Activated CD4-positive, alpha-beta T cell treated with anti-CD3 and anti-CD28 coated beads, Interleukin-2, amount 50 U/mL, for 4 hours (primary cell): Measurements from ENCODE around the gene SPATA32.

Experiments used
- DNase-seq, 2 experiments: peaks; one replicate each; pipeline ENCODE4 v3.0.0-alpha.2; 2020

The SPATA32 gene

DNA sequence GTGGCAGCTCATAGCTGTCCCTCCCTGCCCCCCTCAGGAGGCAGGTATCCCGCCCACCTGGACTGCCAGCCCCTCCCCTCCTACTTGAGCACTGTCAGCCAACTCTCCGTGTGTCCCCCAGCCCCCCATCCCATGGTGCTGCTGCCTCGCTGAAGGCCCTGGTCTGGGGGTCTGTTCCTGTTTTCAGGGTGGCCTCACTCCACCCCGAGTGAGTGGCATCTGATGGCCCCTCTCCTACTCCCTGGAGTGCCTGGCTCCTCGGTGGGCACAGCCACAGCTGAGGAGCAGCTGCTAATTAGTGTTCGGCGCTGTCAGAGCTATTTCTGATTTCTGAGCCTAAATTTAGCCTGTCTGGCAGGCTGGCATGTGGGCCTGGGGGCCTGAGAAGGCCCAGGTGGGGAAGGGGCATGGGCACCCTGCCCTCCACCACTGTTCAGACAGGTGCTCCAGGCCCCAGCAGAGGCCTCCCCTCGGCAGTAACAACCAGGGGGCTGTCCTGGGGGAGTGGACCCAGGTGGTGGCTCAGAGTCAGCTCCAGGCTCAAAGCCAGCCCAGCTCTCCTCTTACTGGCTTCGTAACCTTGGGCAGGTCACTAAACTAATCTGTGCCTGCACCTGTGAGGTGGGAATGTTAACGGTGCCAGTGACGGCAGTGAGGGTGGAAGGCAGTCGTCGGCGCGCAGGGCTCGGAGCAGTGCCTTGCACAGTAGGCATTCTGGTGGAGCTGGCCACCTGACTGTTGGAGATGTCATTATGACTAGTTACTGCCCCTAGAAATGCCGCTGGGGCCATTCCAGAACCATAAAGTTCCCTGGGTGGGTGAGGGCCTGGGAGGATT lies 33.8 kb downstream of the SPATA32 start:
- DNase-seq: no peak

DNA sequence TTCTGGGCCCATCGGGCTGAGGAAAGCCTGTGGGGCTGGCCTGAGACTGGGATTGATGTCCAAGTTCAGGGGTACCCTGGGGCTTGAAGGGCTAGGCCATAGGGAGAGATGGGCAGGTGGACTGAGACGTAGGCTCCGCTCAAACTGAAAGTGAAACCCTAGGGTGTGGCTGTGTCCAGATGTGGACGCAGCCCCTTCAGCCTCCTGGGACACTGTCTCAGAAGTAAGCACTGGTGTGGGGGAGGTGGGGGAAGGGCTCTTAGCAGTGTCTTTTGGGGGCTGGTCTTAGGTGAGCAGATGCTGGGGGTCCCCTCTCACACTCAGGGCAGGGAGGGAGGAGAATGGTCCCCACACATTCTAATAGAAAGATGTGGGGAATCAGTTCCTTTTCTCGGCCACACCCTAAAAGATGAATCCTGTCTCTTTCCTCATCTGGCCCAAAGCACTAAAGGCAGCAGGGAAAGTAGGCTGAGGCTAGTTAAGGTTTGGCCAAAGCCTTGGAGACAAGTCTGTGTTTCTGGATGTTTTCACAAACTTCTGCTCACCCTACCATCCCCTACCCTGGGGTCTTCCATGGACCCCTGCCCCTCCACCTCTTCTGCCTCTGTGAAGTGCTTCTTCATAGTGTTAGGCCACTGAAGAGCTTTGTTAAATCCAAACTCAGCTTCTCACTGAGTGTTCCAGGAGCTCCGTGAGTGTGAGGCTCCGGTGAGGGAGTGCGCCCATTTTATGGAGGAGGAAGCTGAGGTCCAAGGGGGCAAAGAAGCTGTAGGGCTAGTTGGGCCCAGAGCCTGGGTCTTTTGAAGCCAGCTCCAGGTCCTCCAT lies 34.6 kb downstream of the SPATA32 start:
- DNase-seq: no peak

DNA sequence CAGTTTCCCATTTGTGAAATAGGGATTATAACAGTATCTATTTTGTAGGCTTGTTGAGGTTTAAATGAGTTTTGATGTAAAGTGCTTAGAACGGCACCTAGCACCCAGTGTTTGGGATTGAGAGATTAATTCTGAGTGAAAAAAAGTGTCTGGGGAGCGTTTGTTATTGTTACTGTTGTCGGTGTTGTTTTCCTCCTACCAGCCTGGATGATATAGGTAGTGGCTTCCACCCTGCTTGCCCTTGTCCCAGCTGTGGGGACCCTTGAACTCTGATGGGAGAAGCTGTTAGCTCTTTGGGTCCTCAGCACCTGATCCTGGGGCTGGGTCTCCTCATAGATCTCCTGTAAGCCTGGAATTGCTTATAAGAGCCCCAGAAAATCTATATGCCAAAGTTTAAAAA lies 35.3 kb downstream of the SPATA32 start:
- no peak for DNase-seq

DNA sequence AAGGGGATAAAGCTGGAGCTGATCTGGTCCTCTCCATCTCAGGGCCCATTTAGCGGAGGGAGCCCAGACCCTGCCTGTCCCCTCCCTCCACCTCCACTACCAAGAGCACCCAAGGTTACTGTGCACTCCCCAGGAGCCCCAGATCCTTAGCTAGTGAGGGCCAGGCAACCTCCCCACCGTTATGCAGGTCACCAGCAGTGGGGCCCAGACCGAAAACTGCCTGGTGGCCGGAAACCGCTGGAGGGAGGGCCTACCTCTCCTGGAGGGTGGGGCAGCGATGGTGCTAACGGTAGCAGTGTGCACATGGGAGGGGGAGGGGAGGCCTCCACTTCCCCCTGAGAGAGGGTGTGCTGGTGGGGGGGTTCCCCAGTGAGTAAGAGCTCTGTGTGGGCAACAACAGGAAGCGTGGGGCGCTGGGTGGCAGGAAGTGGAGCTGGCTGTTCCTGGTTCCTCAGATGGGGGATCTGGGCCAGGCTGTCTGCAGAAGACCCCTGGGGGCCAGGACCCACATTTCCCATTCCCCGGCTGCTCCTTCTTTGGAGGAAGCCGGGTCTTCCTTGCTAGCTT lies 35.8 kb downstream of the SPATA32 start:
- DNase-seq: peak; percentile 93 to 94

DNA sequence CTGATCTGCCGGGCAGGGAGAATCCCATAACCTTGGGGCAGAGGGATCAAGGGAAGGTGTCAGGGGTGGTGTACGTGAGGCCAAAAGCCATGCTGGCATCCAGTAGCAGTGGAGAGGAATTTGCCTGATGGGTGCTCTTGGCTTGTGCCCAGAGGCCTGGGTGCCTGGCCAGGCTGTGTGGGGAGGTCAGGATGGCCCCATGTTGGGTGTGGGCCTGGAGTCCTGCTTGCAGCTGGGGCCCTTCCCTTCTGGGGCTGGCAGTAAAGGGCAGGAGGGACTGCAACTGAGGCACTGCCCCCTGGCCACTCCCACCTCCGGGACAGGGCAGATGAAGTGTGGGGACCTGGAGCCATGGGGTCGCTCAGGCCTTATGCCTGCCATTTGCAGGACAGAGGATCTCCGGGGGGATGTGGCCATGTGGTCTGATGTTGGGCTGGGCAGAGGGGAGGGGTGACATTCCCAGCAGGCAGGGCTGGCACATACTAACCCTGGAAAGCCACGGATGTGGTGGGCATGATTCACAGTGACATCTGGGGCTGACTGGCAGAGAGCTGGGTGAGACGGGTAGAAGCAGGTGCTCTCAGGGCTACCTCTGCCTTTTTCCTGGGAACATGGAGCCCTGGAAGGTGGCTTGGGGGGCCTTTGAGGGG lies 36.7 kb downstream of the SPATA32 start:
- DNase-seq: peak in 1 of 2 experiments; percentile 46

DNA sequence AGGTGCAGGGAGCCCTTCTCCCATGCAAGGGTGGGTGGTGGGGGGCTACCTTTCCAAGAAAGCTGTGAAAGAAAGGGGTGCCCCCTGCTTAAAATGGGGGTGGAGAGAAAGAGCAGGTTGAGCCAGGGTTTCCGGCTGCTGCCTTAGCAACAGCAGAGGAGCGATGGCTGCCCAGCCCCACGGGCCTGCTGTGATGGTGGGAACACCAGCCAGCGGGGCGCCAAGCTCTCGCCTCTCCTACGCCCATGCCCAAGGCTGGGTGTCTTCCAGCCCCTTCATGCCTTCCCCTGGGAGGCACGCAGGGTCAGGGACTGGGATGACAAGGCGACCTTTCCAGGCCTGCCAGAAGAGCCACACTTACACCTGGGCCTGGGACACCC lies 37.2 kb downstream of the SPATA32 start:
- DNase-seq: no peak

DNA sequence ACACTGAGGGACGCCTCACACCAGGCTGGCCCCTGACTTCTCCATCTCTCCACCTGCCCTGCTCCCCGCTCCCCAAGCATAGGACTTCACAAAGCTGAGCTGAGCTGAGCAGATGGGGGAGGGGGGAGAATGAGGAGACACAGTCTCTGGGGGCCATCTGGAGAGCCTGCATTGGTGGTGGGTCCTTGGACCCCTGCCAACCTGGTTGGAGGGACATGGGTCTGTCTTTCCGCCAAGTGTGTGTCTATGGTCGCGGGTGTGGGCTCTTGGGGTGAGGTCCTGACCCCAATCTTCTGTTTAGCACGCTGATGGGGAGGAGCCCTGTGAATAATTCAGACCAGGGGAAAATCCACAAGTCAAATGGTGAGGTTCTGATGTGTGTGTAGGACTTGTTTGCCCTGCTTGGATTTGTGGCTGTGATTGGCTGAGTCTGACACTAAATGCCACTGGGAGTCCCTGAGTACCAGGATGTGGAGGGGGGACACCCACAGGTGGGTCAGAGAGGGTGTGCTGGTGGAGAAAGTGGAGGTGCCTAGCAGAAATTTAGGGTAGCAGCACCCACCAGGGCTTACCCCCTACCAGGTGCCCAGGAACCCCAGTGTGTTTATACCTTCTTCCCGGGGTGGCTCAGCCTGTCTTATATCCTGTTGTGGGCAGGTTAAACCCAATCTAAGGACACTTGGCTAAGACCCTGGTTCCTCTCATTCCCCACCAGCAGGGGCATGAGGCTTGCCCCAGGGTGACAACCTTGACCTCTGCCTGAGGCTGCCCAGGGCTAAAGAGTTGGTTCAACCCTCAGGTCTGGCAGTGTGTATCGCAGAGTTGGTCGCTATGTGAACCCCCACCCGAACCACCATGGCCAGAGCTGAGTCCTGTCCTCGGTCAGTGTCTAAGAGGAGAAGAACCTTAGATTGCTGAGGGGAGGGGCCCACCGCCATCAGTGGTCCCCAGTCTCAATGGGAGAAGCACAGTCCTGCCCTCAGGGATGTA lies 38.1 kb downstream of the SPATA32 start:
- DNase-seq: peak in 1 of 2 experiments; percentile 26

DNA sequence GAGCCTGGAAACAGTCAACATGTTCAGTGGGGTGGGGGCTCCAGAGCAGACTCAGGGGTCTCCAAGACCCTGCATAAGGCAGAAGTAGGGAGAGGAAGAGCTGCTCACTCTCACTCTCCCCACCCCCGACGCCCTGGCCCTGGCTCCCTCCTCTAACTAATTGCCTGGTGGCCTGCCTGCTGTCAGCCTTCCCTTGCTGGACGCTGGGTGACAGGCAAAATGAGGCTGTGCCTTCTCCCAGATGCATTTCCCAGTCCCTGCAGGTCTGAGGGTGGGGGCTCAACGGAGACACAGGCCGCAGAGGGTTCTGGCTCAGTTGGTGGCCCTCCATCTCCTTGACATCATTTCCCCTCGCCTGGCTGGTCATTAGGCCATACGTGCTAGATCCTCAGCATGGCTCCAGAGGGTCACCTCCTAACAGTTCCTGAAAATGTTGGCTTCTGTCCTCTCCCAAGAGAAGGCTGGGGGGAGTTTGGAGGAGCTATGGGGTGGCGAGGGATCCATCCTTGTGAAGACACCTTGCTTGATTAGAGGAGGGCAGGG lies 38.8 kb downstream of the SPATA32 start:
- DNase-seq: no peak

DNA sequence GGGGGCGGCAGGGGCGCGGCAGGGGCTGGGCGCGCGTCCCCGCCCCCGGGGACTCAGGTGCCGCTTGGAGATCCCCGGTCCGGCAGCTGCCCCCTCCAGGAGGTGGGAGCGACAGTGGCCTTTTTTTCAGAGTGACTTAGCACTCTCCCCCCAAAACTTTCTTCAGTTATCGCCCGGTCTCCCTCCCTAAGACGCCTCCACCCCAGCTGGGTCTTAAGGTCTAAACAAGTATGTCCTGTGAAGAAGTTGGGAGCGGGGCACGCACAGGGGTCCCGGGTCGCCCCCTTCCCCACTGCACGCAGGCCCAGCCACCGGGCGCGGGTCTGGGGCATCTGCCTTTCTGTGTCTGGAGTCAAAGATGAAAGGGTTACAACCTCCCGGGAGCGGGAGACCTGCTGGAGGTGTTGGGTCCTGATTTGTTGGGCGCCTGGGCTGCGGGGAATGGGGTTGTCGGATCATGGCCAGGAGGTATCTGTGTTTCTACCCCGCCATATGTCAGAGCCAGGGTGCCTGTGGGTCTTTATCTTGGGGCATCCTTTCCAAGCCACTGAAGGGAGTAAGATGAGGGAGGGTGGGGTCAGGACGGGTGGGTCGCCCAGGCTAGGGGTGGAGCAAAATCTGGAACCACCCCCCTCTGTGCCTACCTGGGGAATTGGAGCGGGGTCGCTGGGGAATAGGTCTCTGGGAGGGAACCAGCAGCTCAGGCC lies 39.5 kb downstream of the SPATA32 start:
- peak in 1 of 2 experiments; percentile 43 for DNase-seq

DNA sequence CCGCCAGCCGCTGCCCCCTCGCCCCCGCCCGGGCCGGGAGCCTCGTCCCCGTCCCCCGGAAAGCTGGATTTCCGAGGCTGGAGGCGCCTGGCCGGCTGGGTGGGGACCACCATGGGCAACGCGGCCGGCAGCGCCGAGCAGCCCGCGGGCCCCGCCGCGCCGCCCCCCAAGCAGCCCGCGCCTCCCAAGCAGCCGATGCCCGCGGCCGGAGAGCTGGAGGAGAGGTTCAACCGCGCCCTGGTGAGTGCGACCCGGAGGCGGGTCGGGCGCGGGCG lies 39.9 kb downstream of the SPATA32 start:
- no peak for DNase-seq

DNA sequence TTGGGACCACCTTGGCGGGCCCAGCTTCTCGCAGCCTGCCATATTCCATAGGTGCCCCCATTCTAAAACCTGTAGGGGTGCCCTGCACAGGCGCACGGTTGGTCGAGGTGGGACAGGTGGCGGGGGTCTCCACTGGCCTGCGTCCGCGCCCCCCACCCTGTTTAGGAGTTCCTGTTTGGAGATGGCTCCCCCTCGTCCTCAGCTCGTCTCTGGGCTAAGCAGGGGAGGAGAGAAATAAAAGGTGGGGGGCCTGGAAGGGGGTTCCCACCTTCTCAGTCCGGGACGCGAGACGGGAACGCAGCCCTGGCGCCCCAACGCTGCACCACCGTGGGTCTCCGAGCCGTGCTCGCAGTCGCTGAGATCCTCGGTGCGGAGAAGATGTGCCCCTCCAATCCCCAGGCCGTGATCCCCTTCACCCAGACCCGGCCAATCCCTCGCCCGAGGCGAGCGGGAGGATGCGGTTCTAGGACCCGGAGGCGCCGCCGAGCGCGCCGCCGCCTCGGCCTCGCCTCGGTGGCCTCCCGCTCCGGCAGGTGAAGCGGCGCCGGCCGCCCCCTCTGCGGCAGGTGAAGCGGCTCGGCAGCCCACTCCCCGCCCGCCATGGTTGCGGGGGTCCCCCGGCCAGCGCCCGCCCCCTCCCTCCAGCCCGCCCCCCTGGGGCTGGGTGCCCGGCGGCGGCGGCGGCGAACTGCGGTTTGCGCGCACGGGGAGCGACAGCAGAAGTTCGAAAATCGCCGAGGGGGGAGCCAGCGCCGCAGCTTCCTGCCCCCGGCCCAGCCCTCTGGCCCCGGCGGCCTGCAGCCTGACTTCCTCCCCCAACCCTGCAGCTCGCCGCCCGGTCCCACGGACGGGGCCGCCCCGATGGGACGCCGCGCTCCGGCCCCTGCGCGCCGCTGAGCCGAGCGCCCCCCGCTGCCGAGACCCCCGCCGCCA lies 40.5 kb downstream of the SPATA32 start, which contains the start of gene FMNL1:
TSS of gene FMNL1 (plus strand) at position 805 of the 933 bp plus-strand sequence. CDS start 240 bp downstream, outside the sequence.
- DNase-seq: no peak

DNA sequence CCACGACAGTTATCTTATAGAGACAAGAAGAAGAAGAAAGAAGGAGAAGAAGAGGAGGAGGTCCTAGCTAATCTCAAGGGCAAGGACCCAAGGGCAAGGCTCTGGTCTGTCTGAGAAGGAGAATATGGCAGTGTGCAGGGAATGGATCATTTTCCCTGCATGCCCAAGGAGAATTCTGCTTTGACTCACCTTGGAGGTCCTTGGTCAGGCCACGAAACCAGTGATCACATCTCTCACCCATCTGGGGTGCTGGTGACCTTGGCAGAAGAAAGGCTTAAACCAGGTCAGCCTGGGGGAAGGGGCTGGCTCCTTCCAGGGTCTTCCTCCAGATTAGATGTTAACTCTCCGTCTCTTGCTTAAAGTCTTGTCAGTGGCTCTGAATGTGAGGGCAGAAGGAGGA lies 41.8 kb downstream of the SPATA32 start:
- no peak for DNase-seq

DNA sequence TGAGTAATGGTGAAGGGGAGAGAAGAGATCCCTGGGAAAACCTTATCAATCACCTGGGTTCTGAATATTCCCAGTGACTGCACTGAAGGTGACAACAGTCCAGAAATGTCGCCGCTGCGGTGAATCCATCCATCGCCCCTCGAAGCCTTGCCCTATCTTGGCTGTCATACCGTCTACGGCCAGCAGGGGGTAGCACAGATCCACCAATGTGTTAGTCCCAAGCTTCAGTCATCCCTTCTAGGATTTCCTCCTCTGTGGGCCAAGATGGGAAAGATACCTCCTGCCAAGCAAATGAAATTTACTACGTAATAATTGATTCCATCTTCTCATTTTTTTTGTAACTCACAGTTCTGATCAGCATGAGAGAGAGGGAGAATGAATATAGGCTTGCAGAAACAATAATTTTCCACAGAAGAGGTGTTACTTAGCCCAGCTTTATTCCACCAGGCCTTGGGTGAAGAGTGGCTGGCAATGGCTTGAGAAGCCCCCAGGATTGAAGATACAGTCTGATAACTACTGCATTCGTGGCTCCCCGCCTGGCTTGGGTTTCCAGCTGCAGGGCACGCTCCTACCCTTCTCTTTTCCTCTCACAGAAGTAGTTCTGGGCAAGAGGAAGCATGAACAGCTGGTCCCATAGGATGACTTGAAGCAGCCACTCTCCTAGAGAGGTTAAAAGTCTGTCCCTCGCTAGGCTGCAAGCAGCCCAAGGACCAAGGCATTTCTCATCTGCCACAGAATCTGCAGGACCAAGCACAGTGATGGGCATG lies 42.8 kb downstream of the SPATA32 start:
- DNase-seq: peak; percentile 85 to 89
